ENCODE measurements around the gene GATM. TPM values are rescaled to one million over a fixed set of nuclear protein-coding genes. Genes with fewer than 3 reads are reported as not detected.
"Not testable (repeated sequence)": the region's sequence is repeated elsewhere in the genome, so short reads cannot be mapped to it uniquely, and the experiment has no call there.

The GATM gene
- total RNA-seq, 4 donors from 2014 or later = 9.7 to 15.1 (median 12.3) TPM

DNA sequence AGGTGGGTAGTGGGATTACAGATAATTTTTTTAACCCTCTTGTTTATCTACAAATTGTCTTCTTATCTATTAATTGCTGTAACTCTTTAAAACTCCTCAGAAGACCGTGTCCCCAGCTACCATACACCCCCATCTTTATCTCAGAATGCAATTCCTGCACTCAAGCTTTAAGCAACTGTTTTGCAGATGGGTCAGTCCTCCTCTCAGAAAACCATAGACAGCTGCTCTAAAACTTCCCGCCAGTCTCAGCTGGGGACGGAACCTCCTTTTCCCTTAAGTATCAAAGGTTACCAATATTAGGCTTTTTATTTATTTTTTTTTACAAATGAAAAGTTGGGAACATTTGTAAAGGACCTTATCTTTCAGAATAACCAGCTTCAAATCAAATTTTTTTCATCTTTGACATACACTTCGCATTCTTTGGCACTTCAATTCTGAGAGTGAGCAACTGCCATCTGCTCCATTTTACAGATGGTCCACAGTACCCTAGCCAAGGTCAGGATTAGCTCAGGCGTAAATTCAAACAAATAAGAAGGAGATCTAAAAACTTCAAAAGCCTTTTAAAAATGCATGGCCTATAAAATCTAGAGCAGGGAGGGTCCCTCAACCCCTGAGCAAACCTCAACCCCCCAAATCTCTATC, 1.3 kb downstream of the GATM start:
- DNase-seq (ENCODE audit: low spot score) (no peak), ATAC-seq (ENCODE audit: low FRiP score) (no peak)
- TF ChIP-seq, protein P1, sequence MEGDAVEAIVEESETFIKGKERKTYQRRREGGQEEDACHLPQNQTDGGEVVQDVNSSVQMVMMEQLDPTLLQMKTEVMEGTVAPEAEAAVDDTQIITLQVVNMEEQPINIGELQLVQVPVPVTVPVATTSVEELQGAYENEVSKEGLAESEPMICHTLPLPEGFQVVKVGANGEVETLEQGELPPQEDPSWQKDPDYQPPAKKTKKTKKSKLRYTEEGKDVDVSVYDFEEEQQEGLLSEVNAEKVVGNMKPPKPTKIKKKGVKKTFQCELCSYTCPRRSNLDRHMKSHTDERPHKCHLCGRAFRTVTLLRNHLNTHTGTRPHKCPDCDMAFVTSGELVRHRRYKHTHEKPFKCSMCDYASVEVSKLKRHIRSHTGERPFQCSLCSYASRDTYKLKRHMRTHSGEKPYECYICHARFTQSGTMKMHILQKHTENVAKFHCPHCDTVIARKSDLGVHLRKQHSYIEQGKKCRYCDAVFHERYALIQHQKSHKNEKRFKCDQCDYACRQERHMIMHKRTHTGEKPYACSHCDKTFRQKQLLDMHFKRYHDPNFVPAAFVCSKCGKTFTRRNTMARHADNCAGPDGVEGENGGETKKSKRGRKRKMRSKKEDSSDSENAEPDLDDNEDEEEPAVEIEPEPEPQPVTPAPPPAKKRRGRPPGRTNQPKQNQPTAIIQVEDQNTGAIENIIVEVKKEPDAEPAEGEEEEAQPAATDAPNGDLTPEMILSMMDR (IDR thresholded peaks at IDR 0.05) = no peak

GRCh38 chr15:45376300-45376928, 1.9 kb downstream of the GATM start:
- ATAC-seq (ENCODE audit: low FRiP score) (no peak), DNase-seq (ENCODE audit: low spot score) (no peak)
- TF ChIP-seq, protein P1 (IDR thresholded peaks at IDR 0.05) = no peak

GRCh38 chr15:45375836-45376235, 2.5 kb downstream of the GATM start:
- TF ChIP-seq, protein P1 (IDR thresholded peaks at IDR 0.05) = no peak
- DNase-seq (ENCODE audit: low spot score) (no peak), ATAC-seq (ENCODE audit: low FRiP score) (no peak)

DNA sequence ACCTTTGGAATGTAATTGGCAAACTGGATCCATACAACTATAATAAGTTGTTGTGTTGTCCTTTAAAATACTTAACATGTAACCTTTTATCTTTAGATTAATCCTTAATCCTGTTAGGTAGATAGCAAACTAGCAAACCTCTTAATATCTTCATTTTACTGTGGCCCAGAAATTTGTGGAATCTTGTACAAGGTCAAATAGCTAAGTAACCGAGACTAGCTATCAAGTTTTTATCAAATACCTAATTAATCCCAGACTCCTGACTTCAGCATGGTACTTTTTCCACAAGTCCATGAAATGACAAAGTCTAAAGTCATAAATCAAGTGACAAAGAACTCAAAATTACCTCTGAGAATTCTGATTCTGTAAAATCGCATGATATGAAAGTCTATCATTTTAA, 4.4 kb downstream of the GATM start:
- ATAC-seq (ENCODE audit: low FRiP score) (no peak), DNase-seq (ENCODE audit: low spot score) (no peak)
- TF ChIP-seq, protein P1 (IDR thresholded peaks at IDR 0.05) = no peak

DNA sequence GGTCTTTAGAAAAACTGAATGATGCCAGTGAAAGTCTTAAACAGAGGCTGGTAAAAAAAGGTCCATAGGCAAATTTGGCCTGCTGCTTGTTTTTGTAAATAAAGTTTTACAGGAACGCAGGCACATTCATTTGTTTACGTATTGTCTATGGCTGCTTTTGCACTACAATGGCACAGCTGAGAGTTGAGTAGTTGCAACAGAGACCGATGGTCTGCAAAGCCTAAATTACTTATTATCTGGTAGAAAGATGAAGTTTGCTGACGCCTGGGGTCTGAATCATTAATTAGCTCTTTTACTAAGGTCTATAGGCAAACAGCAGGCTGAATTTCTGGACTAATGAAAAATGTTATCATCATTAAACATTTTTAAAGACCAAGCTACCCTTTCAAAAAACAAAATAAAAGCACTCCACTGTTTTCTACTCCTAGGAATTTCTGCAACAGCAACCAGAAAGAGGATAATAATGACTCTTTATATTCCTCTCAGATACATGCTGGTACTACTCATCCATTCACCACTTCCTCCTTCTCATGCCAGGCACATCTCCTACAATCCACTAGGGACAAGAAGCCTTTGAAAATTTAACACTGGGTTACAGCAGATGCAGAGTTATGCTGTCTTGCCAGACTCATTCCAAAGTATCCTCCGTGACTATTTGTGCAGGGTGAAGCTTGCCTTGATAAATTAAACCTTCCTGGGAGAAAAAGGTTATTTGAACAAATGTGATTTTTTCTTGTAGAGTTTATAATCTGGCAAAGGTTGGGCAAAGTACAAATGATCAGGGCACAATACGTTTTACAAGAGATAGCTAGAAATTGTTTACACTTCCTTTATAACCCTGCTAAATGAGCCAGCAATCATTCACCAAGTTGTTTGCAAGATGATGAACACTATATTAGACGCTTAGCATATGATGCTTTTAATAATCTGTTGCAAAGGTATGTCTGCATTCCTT, 6.0 kb downstream of the GATM start:
- TF ChIP-seq, protein P1 (IDR thresholded peaks at IDR 0.05) = no peak
- DNase-seq (ENCODE audit: low spot score) (no peak), ATAC-seq (ENCODE audit: low FRiP score) (no peak)

GRCh38 chr15:45371546-45371945, 6.8 kb downstream of the GATM start:
- no peak for DNase-seq (ENCODE audit: low spot score)
- no peak for ATAC-seq (ENCODE audit: low FRiP score)
- TF ChIP-seq, protein P1 (IDR thresholded peaks at IDR 0.05) = no peak

DNA sequence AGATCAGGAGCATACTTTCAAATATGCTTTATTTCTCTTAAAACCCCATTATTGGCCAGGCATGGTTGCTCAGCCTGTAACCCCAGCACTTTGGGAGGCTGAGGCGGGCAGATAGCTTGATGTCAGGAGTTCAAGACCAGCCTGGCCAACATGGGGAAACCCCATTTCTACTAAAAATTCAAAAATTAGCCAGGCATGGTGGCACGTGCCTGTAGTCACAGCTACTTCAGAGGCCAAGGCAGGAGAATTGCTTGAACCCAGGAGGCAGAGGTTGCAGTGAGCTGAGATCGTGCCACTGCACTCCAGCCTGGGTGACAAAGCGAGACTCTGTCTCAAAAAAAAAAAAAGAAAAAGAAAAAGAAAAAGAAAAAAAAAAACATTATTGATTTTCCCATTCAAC, 8.3 kb downstream of the GATM start:
- not testable (repeated sequence) for DNase-seq (ENCODE audit: low spot score); ATAC-seq (ENCODE audit: low FRiP score)

DNA sequence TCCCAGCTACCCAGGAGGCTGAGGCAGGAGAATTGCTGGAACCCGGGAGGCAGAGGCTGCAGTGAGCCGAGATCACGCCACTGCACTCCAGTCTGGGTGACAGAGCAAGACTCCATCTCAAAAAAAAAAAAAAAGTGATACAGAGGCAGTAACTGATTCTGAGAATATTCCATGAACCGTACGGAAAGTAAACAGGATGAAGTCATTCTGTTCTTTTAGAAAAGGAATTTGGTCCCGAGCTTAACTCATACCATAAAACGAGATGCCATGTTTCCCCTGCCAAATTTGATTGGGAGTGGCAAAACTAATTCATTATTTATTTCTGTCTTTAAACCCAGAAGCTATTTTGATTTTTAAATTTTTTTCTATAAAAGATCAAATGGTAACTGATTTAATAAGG, 11.1 kb downstream of the GATM start:
- not testable (repeated sequence) for DNase-seq (ENCODE audit: low spot score); ATAC-seq (ENCODE audit: low FRiP score)

All from omental fat pad (tissue), 4 donors.